Breast epithelium (tissue), 3 donors: ENCODE results near the gene RBFOX1.

Experiments
- CTCF ChIP-seq, 3 donors: fragments of 450-650 bp; IDR thresholded peaks; one replicate each; pipeline ENCODE4 v1.5.1; 2016 to 2017; ENCODE audit warnings: antibody characterized with exemption in 3 of 3, mild to moderate bottlenecking in 3 of 3, moderate library complexity in 3 of 3
- POLR2A ChIP-seq: fragments of 450-650 bp; IDR thresholded peaks from one replicate; pipeline ENCODE4 v1.6.1; 2016; ENCODE audit warnings: antibody characterized with exemption, mild to moderate bottlenecking, moderate library complexity

- TF ChIP-seq POLR2A (no peak), CTCF (IDR thresholded peaks at IDR 0.05) (no peak)
Measured at GRCh38 chr16:7504844-7505243, 172.2 kb downstream of the RBFOX1 start.
